ENCODE measurements around the gene LMX1A. TPM values are rescaled to one million over a fixed set of nuclear protein-coding genes. Genes with fewer than 3 reads are reported as not detected.

LMX1A gene
- total RNA-seq, 1 experiment from 2014 or later = not detected

DNA sequence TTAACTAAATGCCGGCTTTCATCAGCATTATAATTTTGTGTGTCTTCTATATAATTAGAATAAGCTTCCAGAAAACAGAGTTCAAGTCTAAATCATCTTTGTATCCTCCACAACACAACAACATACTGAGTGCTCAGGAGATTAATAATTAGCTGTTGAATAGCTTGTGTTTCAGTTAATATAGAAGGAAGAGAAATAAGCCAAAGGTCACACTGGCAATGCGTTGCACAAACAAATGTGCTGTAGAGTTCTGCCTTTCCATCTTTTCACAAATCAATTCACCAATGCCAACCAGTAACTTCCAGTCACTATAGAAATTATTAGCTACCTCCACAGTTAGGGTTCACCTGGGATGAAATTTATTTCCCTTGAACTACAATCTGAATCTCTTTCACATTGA is 132.0 kb downstream of the LMX1A start:
- no peaks in the 10 kb centered on the region for H3K9me3 Mint-ChIP-seq (ENCODE audit: unreplicated experiment)
- no peaks in the 10 kb centered on the region for H3K36me3 Mint-ChIP-seq (ENCODE audit: insufficient read depth, unreplicated experiment)
- H3K27ac Mint-ChIP-seq (ENCODE audit: low read depth, unreplicated experiment) = no peak overlapping the region
- no TSS peak for BruUV-seq (replicated peaks)
- H3K4me1 Mint-ChIP-seq (ENCODE audit: insufficient read depth, unreplicated experiment) = peaks cover 5% of the 10 kb centered on the region
- H3K27me3 Mint-ChIP-seq (ENCODE audit: insufficient read depth, unreplicated experiment) = no peaks in the 10 kb centered on the region
- POLR2A ChIA-PET = no interaction called here
- no peak for DNase-seq (ENCODE audit: unreplicated experiment)
- CTCF ChIA-PET = interaction anchor here (0.7 to 3.6 kb wide), 6 partner anchors 26 to 423 kb away, joined by 3 to 24 read pairs (median 6); no protein-coding TSS in a partner anchor
- H3K4me3 Mint-ChIP-seq (ENCODE audit: unreplicated experiment) = no peak overlapping the region
- intact Hi-C loops (cut with micrococcal nuclease) = no loop called here
- TF ChIP-seq, protein P1, sequence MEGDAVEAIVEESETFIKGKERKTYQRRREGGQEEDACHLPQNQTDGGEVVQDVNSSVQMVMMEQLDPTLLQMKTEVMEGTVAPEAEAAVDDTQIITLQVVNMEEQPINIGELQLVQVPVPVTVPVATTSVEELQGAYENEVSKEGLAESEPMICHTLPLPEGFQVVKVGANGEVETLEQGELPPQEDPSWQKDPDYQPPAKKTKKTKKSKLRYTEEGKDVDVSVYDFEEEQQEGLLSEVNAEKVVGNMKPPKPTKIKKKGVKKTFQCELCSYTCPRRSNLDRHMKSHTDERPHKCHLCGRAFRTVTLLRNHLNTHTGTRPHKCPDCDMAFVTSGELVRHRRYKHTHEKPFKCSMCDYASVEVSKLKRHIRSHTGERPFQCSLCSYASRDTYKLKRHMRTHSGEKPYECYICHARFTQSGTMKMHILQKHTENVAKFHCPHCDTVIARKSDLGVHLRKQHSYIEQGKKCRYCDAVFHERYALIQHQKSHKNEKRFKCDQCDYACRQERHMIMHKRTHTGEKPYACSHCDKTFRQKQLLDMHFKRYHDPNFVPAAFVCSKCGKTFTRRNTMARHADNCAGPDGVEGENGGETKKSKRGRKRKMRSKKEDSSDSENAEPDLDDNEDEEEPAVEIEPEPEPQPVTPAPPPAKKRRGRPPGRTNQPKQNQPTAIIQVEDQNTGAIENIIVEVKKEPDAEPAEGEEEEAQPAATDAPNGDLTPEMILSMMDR (IDR thresholded peaks at IDR 0.05; ENCODE audit: unreplicated experiment) = no peak

DNA sequence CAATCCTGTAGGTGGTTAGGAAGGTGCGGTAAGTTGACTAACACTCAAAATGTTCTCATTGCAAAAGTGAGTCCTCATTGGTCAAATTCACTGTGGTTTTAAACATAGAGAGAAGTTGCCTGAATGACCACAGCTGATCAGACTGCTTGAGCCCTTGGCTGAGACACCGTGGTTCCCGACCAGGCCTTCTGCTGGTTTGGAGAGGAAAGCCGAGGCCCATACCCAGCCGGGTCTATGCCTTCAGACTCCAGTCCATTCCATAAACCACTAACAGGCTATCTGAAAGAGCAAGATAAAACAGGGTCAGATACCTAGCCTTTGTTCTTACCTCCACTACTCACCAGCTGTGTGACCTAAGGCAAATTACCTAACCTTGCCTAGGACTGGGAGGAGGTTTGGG is 133.9 kb downstream of the LMX1A start:
- no peaks in the 10 kb centered on the region for H3K27me3 Mint-ChIP-seq (ENCODE audit: insufficient read depth, unreplicated experiment)
- H3K36me3 Mint-ChIP-seq (ENCODE audit: insufficient read depth, unreplicated experiment) = no peaks in the 10 kb centered on the region
- peaks cover 5% of the 10 kb centered on the region for H3K4me1 Mint-ChIP-seq (ENCODE audit: insufficient read depth, unreplicated experiment)
- intact Hi-C loops (cut with micrococcal nuclease) = no loop called here
- no TSS peak for BruUV-seq (replicated peaks)
- CTCF ChIA-PET = interaction anchor here (0.6 to 3.6 kb wide), 7 partner anchors 23 to 145 kb away, joined by 3 to 24 read pairs (median 3); no protein-coding TSS in a partner anchor
- no peak overlapping the region for H3K4me3 Mint-ChIP-seq (ENCODE audit: unreplicated experiment)
- TF ChIP-seq, protein P1 (IDR thresholded peaks at IDR 0.05; ENCODE audit: unreplicated experiment) = no peak
- H3K27ac Mint-ChIP-seq (ENCODE audit: low read depth, unreplicated experiment) = no peak overlapping the region
- POLR2A ChIA-PET = no interaction called here
- no peaks in the 10 kb centered on the region for H3K9me3 Mint-ChIP-seq (ENCODE audit: unreplicated experiment)
- peak; percentile 15 for DNase-seq (ENCODE audit: unreplicated experiment)

DNA sequence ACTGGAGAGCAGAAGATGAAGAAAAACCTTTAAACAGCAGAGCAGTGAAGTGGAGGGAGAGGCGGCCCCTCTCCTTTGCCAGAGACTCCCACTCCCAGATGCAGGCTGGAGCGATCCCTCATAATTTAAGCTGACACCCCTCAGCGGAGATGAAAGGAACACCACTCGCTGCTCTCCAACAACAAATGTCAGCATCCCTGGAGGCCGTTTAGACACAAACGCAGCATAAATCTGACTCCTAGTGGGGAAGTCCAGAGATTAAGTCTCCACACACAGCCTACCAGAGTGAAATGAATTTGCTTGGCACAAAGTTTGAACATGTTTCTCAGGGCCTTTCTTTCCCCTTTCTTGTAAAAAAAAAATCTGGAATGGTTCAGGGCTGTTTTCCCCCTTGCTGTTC is 137.8 kb downstream of the LMX1A start:
- ChIA-PET POLR2A (interaction anchor here (0.7 kb wide), 1 partner anchor 8 kb away, joined by 3 read pairs; no protein-coding TSS in a partner anchor), CTCF (interaction anchor here (0.8 to 2.0 kb wide), 5 partner anchors 13 to 373 kb away, joined by 3 to 6 read pairs (median 5); no protein-coding TSS in a partner anchor)
- peaks cover 5% of the 10 kb centered on the region for H3K4me1 Mint-ChIP-seq (ENCODE audit: insufficient read depth, unreplicated experiment)
- intact Hi-C loops (cut with micrococcal nuclease) = no loop called here
- no peaks in the 10 kb centered on the region for H3K36me3 Mint-ChIP-seq (ENCODE audit: insufficient read depth, unreplicated experiment)
- H3K9me3 Mint-ChIP-seq (ENCODE audit: unreplicated experiment) = no peaks in the 10 kb centered on the region
- H3K4me3 Mint-ChIP-seq (ENCODE audit: unreplicated experiment) = no peak overlapping the region
- no TSS peak for BruUV-seq (replicated peaks)
- no peak overlapping the region for H3K27ac Mint-ChIP-seq (ENCODE audit: low read depth, unreplicated experiment)
- no peak for DNase-seq (ENCODE audit: unreplicated experiment)
- no peaks in the 10 kb centered on the region for H3K27me3 Mint-ChIP-seq (ENCODE audit: insufficient read depth, unreplicated experiment)
- TF ChIP-seq, protein P1 (IDR thresholded peaks at IDR 0.05; ENCODE audit: unreplicated experiment) = no peak

DNA sequence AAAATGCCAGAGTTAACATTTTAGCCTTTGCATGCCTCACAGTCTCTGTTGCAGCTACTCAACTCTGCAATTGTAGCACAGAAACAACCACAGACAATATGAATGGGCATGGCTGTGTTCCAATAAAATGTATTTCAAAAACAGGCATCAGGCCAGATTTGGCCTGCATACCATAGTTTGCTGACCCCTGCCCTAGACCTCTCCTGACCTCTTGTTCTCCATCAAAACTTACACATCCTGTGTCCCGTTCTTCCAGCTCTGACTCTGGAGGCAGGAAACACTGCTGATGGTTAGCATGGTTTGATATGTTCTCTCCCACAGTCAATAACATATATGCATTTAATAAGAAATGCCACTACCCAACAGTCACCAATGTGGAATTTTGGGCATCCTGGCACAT is 138.6 kb downstream of the LMX1A start:
- ChIA-PET CTCF (interaction anchor here (0.6 to 2.0 kb wide), 4 partner anchors 13 to 681 kb away, joined by 3 to 6 read pairs (median 4); no protein-coding TSS in a partner anchor), POLR2A (no interaction called here)
- DNase-seq (ENCODE audit: unreplicated experiment) = no peak
- H3K27ac Mint-ChIP-seq (ENCODE audit: low read depth, unreplicated experiment) = no peak overlapping the region
- no peak overlapping the region for H3K4me3 Mint-ChIP-seq (ENCODE audit: unreplicated experiment)
- H3K27me3 Mint-ChIP-seq (ENCODE audit: insufficient read depth, unreplicated experiment) = no peaks in the 10 kb centered on the region
- TF ChIP-seq, protein P1 (IDR thresholded peaks at IDR 0.05; ENCODE audit: unreplicated experiment) = no peak
- BruUV-seq (replicated peaks) = no TSS peak
- H3K4me1 Mint-ChIP-seq (ENCODE audit: insufficient read depth, unreplicated experiment) = peaks cover 5% of the 10 kb centered on the region
- intact Hi-C loops (cut with micrococcal nuclease) = no loop called here
- H3K36me3 Mint-ChIP-seq (ENCODE audit: insufficient read depth, unreplicated experiment) = no peaks in the 10 kb centered on the region
- H3K9me3 Mint-ChIP-seq (ENCODE audit: unreplicated experiment) = no peaks in the 10 kb centered on the region
